HEK293 (cell line): ENCODE measurements around the gene MSI2.

Experiments used
- ZBTB20 ChIP-seq: fragments of 450-650 bp; formaldehyde crosslinking; IDR thresholded peaks from 2 replicates; pipeline ENCODE4 v1.5.1; 2016; ENCODE audit warnings: missing biosample characterization, missing genetic modification characterization
- ZBTB8A ChIP-seq: fragments of 450-650 bp; formaldehyde crosslinking; IDR thresholded peaks from 2 replicates; pipeline ENCODE4 v1.5.1; 2016; ENCODE audit warnings: missing biosample characterization, missing genetic modification characterization
- ZNF121 ChIP-seq: fragments of 450-650 bp; formaldehyde crosslinking; IDR thresholded peaks from 2 replicates; pipeline ENCODE4 v1.5.1; 2016; ENCODE audit warnings: missing biosample characterization, missing genetic modification characterization
- ZNF16 ChIP-seq: fragments of 450-650 bp; formaldehyde crosslinking; IDR thresholded peaks from 2 replicates; pipeline ENCODE4 v1.5.1; 2016; ENCODE audit warnings: low read depth, missing biosample characterization, missing genetic modification characterization
- ZNF223 ChIP-seq: fragments of 450-650 bp; formaldehyde crosslinking; IDR thresholded peaks from 2 replicates; pipeline ENCODE4 v1.5.1; 2016; ENCODE audit warnings: missing biosample characterization, missing genetic modification characterization
- ZNF239 ChIP-seq: fragments of 450-650 bp; formaldehyde crosslinking; IDR thresholded peaks from 2 replicates; pipeline ENCODE4 v1.5.1; 2016; ENCODE audit warnings: missing biosample characterization, missing genetic modification characterization
- ZNF530 ChIP-seq: fragments of 450-650 bp; formaldehyde crosslinking; IDR thresholded peaks from 2 replicates; pipeline ENCODE4 v1.5.1; 2016; ENCODE audit warnings: low read depth, missing biosample characterization, missing genetic modification characterization
- ZNF670 ChIP-seq: fragments of 450-650 bp; formaldehyde crosslinking; IDR thresholded peaks from 2 replicates; pipeline ENCODE4 v1.5.1; 2016; ENCODE audit warnings: missing biosample characterization, missing genetic modification characterization, low read depth
- TF ChIP-seq, protein P1 (sequence below): fragments of 450-650 bp; formaldehyde crosslinking; IDR thresholded peaks from 2 replicates; pipeline ENCODE4 v1.5.1; 2016; ENCODE audit warnings: missing biosample characterization, missing genetic modification characterization
- TF ChIP-seq, protein P2 (sequence below): fragments of 450-650 bp; formaldehyde crosslinking; IDR thresholded peaks from 2 replicates; pipeline ENCODE4 v1.5.1; 2016; ENCODE audit warnings: missing biosample characterization, missing genetic modification characterization
- TF ChIP-seq, protein P3 (sequence below): fragments of 450-650 bp; formaldehyde crosslinking; IDR thresholded peaks from 2 replicates; pipeline ENCODE4 v1.5.1; 2016; ENCODE audit warnings: missing biosample characterization, missing genetic modification characterization

DNA sequence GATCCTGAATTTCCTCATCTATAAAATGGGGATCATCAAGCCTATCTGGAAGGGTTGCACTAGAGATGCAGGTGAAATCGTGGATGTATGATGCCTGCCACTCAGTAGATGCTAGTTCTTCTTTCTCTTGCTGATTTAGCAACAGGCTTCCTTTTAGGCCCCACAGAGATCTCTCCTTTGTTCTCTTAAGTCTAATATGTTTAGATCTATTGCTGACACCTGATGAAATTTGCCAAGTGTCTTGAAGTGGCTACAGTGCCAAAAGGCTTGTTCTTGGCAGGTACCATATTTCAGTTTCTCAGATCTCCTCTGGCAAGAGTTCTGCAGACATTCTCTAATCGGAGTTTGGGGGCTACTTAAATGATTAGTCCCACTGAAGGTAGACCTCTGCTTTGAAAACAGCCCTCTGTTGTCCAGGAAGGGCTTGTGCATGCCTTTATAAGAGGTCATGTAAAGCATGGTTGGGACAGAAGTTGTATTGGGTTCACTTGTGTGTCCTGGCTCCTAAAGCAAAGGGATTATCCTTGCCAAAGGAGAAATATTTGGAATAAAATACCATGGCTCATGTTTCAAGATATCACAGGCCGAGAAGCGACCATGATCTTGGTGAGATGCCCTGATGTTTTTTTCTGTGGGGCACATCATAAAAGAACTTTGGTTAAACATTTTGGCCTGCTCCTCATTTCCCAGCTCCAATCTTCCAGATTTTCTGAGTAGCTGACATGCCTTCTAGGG, 234.0 kb downstream of the MSI2 start:
- TF ChIP-seq ZNF670 (tag by site-specific recombination), result no peak
- TF ChIP-seq, protein P1, sequence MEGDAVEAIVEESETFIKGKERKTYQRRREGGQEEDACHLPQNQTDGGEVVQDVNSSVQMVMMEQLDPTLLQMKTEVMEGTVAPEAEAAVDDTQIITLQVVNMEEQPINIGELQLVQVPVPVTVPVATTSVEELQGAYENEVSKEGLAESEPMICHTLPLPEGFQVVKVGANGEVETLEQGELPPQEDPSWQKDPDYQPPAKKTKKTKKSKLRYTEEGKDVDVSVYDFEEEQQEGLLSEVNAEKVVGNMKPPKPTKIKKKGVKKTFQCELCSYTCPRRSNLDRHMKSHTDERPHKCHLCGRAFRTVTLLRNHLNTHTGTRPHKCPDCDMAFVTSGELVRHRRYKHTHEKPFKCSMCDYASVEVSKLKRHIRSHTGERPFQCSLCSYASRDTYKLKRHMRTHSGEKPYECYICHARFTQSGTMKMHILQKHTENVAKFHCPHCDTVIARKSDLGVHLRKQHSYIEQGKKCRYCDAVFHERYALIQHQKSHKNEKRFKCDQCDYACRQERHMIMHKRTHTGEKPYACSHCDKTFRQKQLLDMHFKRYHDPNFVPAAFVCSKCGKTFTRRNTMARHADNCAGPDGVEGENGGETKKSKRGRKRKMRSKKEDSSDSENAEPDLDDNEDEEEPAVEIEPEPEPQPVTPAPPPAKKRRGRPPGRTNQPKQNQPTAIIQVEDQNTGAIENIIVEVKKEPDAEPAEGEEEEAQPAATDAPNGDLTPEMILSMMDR, result no peak
- TF ChIP-seq, protein P2, sequence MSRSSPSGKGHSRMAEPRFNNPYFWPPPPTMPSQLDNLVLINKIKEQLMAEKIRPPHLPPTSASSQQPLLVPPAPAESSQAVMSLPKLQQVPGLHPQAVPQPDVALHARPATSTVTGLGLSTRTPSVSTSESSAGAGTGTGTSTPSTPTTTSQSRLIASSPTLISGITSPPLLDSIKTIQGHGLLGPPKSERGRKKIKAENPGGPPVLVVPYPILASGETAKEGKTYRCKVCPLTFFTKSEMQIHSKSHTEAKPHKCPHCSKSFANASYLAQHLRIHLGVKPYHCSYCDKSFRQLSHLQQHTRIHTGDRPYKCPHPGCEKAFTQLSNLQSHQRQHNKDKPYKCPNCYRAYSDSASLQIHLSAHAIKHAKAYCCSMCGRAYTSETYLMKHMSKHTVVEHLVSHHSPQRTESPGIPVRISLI, result no peak
- TF ChIP-seq ZNF239 (tag by site-specific recombination), result no peak
- no peak for TF ChIP-seq ZNF121
- TF ChIP-seq ZBTB20 (tag by site-specific recombination), result no peak
- no peak for TF ChIP-seq ZNF223 (tag by site-specific recombination)
- no peak for TF ChIP-seq ZBTB8A (tag by site-specific recombination)
- TF ChIP-seq, protein P3, sequence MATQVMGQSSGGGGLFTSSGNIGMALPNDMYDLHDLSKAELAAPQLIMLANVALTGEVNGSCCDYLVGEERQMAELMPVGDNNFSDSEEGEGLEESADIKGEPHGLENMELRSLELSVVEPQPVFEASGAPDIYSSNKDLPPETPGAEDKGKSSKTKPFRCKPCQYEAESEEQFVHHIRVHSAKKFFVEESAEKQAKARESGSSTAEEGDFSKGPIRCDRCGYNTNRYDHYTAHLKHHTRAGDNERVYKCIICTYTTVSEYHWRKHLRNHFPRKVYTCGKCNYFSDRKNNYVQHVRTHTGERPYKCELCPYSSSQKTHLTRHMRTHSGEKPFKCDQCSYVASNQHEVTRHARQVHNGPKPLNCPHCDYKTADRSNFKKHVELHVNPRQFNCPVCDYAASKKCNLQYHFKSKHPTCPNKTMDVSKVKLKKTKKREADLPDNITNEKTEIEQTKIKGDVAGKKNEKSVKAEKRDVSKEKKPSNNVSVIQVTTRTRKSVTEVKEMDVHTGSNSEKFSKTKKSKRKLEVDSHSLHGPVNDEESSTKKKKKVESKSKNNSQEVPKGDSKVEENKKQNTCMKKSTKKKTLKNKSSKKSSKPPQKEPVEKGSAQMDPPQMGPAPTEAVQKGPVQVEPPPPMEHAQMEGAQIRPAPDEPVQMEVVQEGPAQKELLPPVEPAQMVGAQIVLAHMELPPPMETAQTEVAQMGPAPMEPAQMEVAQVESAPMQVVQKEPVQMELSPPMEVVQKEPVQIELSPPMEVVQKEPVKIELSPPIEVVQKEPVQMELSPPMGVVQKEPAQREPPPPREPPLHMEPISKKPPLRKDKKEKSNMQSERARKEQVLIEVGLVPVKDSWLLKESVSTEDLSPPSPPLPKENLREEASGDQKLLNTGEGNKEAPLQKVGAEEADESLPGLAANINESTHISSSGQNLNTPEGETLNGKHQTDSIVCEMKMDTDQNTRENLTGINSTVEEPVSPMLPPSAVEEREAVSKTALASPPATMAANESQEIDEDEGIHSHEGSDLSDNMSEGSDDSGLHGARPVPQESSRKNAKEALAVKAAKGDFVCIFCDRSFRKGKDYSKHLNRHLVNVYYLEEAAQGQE (tag by site-specific recombination), result no peak
- TF ChIP-seq ZNF16 (tag by site-specific recombination), result no peak
- no peak for TF ChIP-seq ZNF530 (tag by site-specific recombination)
